GM11168 (cell line): ENCODE data around the gene LAMP1.
"Not testable (repeated sequence)": the region's sequence is repeated elsewhere in the genome, so short reads cannot be mapped to it uniquely, and the experiment has no call there.

Experiments
- in situ Hi-C: fragments of 300-500 bp; cut with MboI; formaldehyde crosslinking; loops from one replicate; pipeline ENCODE4 v1.12.0; 2022; ENCODE audit warnings: low sequenced_read_pairs; ENCODE audit not compliant: unreplicated experiment

LAMP1 gene

DNA sequence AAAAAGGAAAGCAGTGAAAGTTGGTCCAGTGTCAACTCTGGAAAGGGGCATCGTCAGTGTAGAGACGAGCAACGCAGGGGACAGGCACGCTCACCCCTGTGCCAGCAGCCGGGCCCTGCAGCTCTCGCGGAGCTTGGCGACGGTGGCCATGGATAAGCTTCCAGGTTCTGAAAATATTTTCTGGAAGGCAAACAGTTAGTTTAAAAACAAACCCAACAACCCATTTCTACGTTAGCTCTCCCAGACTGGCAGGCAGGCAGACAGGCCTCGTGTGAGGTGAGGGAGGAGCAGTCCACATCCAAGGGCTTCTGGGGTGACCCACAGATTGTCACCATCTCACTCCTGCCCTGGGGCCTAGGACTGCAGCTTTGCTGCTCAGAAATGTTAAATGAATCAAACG lies 27.4 kb downstream of the LAMP1 start:
- in situ Hi-C loops, result no loop called here

DNA sequence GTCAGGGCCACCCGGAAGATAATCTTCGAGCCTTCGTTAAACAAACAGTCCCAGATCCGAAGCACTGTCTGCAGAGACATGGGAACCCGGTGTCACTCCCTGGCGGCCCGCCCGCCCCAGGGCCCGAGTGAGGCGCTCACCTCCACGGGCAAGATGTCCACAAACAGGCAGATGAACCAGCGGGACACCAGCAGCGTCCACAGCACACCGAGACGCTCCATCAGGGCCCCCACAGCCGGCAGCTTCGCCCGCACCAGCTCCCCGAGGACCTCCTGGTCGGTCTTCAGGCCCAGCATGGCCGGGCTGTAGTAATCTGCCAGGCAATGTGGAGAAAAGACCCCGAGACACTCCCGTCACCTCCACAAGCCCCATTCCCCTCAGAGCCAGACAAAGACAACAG lies 28.7 kb downstream of the LAMP1 start:
- in situ Hi-C loops, result no loop called here

DNA sequence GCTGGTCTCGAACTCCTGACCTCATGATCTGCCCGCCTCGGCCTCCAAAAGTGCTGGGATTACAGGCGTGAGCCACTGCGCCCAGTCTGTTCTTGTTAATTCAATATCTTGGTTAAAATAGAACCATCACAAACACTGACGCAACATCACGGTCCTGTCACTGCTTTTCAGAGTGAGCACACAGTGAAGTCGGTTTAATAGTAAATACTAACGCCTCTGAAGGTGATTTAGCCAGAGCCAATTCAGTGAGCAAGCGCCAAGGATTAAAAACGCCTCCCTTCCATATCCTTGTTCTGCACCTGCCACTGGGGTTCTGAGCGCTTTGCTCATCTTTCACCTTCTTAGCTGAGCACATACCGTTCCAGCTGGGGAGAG lies 30.3 kb downstream of the LAMP1 start:
- in situ Hi-C loops, result no loop called here

DNA sequence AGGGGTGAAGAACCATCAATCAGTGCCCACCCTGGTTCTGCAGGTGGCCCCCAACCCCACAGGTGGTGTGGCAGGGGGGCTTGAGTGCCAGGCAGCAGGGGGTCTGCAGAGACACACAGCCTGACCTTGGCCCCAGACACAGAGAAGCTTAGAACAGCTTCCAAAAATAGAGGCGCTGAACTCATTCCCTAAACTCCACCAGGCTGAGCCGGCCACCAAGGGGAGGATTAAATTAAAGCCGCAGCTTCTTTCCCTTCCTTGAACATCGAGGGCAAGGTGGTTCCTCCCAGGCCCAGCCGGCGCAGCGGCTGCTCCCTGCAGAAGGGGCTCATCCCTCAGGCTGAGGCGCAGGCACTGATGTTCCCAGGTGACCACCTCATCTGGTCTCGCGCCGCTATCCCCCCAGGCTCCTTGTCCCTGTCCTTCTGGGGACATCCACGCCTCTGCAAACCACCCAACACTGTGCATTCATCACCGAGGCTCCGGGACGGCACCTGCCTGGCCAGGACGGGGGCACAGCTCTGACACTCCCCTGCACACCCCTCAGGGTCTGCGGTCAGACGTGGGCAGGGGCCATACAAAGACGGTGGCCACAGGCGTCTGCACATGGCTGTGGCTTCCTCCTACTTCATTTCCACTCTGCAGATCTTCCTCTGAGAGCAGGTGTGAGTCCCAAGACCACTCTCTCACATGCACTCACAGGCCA lies 30.9 kb downstream of the LAMP1 start:
- in situ Hi-C loops, result no loop called here

DNA sequence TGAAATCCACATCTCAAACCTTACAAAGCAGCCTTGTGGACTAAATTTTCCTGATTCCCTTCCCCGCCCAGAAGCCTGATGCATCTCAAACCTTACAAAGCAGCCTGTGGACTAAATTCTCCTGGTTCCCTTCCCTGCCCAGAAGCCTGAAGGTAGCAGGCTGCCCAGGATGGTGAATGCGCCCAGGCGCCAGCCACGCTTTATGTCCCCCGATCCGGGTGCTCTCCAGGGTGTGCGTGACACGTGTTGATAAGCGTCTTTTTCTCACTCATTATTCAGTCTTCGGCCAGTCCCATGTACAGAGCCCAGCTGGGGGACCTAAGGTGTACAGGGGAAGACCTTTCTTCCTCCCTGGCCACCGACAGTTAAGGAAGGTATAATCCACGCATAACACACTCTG lies 31.8 kb downstream of the LAMP1 start:
- in situ Hi-C loops, result no loop called here

DNA sequence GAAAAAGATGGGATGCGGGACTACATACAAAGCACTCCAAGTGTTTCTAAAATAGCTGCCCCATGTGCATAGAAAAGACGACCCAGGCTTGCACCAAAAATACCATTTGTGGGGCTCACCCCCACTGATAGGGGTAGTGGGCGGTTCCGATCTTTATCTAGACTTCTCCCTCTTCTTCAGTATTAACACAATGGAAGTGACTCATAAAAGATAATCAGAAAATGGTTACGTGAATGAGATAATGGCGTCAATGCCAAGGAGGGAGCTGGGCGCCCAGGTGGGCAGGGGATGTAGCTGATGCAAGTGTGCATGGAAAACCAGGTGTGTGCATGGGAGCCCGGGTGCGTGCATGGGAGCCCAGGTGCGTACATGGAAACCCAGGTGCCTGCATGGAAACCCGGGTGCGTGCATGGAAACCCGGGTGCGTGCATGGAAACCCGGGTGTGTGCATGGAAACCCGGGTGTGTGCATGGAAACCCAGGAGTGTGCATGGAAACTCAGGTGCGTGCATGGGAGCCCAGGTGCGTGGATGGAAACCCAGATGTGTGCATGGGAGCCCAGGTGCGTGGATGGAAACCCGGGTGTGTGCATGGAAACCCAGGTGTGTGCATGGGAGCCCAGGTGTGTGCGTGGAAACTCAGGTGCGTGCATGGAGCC lies 32.7 kb downstream of the LAMP1 start:
- in situ Hi-C loops, result no loop called here

DNA sequence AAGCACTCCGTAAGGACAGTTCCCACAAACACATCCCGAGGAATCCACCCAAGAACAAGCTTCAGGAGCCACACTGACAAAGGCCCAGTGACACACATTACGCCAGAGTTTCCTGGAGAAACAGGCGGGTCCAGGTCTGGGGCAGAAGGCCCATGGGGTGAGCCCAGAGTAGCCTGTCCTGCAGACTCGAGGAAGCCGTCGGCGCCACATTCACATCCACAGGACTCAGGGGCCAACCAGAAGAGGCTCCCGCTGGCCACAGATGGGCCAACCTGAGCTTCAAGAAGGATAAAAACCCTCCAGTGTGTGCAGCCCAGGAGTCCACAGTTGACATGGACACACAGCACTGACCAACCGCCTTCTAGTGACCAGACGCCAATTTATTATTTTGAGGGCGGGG lies 35.6 kb downstream of the LAMP1 start:
- in situ Hi-C loops, result no loop called here

DNA sequence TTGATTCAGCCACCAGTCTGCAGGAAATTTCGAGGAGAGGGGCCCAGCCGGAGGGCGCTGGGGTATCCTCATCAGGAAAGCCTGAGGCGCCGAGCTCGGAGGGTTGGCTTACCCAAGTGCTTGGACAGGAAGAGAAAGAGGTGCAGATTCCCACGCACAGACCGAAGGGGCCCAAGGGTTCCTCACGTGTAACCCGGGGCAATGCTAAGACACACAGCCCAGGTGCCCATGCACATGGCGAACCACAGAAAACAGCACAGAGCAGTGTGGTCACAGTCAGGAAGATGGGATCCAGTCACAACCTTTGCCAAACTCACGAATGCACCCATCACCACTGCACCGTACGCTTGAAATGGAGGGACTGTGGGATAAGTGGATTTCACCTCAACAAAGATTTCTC lies 36.0 kb downstream of the LAMP1 start:
- in situ Hi-C loops, result no loop called here

DNA sequence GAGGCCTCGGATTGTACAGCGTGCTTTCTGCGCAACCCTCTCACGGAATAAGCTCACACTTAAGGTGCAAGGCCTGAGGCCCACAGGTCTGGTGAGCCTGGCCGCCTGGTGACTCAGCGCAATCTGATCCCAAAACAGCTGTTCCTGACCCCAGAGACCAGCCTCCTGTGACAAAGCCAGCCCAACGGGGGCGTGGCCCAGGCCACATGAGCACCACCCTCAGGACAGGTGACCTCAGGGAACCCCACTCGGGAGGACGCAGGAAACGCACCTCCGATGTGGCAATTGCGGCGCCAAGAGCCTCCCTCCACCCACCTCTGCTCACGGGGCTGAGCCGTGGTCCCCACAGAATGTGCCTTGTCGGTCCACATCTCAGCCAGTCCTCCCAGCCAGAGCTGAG lies 40.5 kb downstream of the LAMP1 start:
- in situ Hi-C loops, result no loop called here

DNA sequence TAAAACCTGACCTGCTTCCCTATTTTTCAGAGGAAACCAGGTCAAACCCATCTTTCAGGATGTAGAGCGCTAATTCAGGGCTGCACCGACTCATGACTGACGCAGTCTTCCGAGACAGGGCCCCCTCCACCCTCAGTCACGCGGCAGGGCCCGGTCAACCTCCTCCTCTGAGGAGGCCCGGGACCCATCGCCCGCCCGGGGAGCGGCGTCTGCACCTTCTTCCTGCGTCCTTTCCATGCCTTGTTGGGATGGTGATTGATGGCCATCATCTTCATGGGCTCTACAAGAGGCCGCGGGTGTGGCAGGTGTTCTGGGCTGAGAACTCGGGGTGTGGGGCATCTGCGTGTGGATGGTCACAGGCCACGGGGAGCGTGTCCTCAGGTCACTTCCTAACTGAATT lies 40.9 kb downstream of the LAMP1 start:
- in situ Hi-C loops, result no loop called here

DNA sequence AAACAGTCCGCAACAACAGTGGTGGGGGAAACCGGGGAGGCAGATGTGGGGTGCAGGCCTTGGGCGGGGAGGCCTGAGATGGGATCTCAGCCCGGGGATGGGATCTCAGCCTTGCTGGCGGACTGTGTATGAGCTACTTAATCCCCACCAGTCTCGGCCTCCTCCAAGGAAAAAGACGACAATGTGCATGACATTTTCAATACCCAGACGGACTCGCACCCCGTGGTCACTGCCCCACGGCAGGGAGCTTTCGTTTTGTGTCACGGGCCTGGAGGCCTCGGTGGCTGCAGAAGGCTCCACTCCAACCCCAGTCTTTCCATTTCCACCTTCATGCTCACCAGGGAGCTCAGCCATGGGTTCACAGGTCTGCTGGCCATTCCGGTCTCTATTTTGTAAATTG lies 41.4 kb downstream of the LAMP1 start:
- in situ Hi-C loops, result no loop called here

DNA sequence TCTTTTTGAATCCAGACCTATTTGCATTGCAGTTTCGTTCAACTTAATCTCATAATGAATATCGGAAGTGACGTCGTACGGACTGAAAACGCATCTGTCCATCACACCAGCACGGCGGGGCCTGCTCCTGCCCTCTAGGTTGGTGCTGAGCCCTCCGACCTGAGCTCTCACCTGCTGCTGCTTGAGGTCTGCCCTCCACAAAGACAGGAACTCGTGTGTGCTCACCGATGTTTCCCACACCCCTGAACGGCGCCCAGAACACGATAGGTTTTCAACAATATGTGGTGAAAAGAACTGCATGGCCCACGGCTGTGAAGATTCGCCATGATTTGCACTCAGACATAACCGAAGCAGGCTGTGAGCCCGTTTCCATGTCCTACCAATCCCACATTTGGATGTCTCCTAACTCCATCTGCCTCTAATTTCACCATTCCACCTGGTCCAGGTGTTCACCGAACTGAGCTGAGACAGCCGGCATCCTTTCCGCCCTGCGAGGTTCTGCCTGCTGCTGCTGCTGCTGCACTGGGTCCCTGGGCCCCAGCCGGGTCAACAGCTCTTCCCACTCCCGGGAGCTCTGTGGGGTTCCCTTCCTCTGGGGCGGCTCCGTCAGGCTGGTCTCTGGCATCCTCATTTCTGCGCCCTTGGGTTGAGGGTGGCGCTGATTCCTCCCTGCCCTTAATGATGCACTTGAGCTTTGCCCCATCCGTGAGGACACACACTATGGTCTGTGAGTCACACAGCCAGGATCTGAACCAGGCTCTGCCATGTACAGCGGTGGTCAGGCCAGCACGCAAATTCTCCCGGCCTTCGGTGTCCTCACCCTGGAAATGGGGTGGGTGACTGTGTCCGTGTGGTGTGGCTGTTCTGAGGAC lies 46.0 kb downstream of the LAMP1 start:
- in situ Hi-C loops, result no loop called here

DNA sequence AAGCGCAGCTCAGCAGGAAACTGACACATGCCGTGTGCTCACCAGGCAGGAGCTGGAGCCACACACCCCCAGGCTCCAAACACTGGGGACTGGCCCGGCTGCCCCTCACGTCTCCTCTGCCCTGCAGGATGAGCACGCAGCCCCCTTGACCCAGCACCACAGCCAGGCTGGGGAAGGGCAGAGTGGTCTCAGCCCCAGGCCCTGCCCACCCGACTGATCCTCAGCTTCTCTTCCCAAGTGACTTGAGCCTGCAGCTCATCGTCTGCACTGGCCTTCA lies 46.6 kb downstream of the LAMP1 start:
- in situ Hi-C loops, result no loop called here

DNA sequence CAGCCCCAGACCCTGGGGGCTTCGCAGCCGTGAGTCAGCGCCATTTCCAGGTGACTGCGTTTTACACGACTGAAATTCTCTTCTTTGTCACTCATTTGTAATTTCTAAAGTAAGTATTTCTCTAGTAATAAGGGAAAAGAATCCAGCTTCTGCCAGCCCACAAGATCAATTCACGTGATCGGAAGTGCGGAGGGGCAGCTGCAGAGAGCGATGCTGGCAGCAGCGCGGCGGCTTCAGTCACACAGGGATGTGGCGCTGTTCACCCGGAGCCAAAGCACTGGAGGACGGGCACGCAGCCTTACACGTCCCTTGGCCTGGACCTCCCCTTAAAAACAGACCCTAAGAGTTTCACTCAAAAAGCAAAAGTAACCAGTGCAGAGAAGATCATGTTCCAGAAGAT lies 48.4 kb downstream of the LAMP1 start:
- in situ Hi-C loops, result no loop called here

DNA sequence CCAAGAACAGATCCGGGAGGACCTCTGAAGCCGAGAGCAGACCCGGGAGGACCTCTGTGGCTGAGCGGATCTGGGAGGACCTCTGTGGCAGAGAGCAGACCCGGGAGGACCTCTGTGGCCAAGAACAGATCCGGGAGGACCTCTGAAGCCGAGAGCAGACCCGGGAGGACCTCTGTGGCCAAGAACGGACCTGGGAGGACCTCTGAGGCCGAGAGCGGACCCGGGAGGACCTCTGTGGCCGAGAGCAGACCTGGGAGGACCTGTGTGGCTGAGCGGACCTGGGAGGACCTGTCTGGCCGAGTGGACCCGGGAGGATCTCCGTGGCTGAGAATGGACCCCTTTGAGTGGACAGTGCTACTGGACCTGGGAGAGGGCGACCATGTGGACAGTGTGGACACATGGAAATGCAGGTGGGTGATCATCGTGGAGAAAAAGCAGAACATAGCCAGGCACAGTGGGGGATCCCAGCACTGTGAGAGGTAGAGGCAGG lies 50.7 kb downstream of the LAMP1 start:
- in situ Hi-C loops, result not testable (repeated sequence)

DNA sequence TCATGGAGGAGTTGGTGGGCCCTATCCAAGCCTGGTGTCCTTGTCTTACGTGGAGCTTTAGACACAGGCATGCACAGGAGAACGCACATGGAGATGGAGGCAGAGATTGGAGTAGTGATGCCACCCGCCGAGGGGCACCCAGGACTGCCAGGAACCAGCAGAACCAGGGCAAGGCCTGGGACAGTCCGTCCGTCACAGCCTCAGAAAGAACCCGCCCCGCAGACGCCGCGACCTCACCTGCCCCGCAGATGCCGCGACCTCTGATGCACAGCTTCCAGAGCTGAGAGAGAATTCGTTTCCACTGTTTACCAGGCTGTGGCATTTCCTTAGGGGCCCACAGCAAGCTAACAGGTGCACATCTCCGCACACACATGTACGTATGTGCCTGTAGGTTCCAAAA lies 51.6 kb downstream of the LAMP1 start:
- in situ Hi-C loops, result no loop called here

DNA sequence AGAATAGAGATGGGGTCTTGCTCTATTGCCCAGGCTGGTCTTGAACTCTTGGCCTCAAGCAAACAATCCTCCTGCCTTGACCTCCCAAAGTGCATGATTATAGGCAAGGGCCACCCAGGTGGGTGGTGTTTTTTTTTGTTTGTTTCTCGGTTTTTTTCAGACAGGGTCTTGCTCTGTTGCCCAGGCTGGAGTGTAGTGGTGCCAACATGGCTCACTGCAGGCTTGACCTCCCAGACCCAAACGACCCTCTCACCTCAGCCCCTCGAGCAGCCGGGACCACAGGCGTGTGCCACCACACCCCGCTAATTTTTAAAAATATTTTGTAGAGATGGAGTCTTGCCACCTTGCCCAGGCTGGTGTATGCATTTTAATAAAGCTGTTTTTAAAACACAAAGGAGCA lies 52.0 kb downstream of the LAMP1 start:
- in situ Hi-C loops, result no loop called here

DNA sequence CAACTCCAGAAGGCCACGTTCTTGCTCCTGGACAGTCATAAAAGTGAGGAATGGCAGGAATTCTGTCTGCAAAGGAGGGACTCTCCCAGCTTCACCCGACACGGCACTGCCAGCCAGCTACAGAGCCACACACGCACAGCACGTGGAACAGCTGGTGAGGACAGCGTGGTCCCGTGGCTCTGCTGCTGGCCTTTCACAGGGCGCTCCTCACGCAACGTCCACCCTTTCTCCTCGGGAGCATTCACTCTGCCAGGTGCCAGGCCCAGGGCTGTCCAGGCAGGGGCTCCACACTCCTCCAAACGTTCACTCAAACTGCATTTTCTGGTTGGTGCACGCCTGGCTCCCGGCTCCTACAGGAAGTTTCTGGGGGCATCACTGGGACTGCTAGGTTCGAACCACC lies 52.5 kb downstream of the LAMP1 start:
- in situ Hi-C loops, result no loop called here

DNA sequence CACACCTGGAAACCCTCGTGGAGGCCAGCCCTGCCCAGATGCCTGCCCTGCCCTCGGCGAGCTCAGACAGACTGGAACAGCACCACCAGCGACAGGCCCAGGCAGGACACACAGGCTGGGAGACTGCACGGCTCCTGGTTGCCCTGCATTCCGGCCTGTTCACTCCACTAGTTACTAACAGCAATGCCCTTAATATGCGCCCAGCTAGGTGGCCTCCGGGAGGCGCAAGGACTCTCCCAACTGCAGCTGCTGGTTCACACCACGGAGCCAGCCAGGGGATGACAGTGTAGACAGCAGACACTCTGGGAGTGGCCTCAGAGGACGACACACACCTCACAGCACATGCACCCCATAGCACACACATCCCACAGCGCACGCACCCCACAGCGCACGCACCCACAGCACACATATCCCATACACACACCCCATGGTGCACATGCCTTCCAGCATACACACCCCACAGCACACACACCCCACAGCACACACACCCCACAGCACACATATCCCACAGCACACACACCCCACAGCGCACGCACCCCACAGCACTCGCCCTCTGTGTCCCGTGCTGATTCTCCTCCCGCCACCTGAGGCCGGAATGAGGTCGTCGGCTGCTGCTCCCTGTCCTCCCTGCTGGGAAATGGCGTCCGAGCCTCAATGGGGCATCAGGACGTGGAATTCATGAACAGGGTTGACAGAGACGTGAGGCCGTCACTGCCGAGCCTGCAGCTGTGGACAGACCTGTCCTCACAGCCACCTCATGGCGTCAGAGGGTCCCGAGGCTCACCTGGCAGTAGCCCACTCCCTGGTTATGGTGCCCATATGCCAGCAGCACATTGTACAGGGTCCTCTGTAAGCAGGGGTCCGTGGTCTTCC lies 53.3 kb downstream of the LAMP1 start:
- in situ Hi-C loops, result no loop called here

DNA sequence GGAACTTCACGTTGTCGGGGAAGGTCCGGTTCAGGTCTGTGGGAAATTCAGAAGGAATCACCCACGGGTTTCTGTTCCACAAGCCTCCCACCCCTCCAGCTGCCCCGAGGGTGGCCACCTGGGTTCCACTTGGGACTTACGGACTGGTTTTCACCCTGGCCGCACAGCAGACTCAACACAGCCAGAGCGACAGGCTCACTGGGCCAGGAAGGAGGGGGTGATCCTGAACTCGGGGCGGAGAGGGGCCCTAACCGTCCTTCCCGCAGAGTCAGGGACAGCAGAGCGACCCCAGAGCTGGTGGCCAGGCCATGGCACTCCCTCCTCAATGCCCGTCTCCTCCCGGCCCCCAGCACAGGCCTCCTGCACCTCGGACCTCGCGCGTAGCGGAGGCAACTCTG lies 53.9 kb downstream of the LAMP1 start:
- in situ Hi-C loops, result no loop called here
